Stomach (tissue), 4 donors: ENCODE data around the gene XRCC6.

Experiments used
- POLR2A ChIP-seq, 4 donors: fragments of 450-650 bp; IDR thresholded peaks; one replicate each; pipeline ENCODE4 v1.6.1; 2016; ENCODE audit warnings: antibody characterized with exemption in 4 of 4, control low read depth in 2 of 4, mild to moderate bottlenecking in 1 of 4, moderate library complexity in 1 of 4
- TF ChIP-seq, protein P1 (sequence below), 7 experiments: fragments of 450-650 bp in 4 of 7; fragments of 200-600 bp in 3 of 7; sonication (generic) in 3 of 7; IDR thresholded peaks; one replicate each; pipeline ENCODE4 v1.5.1; 2016 to 2019; ENCODE audit warnings: antibody characterized with exemption in 7 of 7, control low read depth in 2 of 7, mild to moderate bottlenecking in 1 of 7

DNA sequence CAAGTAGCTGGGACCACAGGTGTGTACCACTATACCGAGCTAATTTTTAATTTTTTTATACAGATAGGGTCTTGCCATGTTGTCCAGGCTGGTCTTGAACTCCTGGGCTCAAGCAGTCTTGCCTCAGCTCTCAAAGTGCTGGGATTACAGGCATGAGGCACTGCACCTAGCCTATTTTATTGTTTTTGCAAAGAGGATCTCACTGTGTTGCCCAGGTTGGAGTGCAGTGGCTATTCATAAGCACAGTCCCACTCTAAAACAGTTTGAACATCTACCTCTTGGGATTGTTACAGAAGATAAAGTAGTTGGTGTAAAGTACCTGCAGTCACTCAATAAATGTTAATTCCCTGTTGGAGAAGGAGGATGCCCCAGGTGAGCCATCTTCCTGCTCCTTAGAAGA lies 29.1 kb downstream of the XRCC6 start:
- TF ChIP-seq, protein P1, sequence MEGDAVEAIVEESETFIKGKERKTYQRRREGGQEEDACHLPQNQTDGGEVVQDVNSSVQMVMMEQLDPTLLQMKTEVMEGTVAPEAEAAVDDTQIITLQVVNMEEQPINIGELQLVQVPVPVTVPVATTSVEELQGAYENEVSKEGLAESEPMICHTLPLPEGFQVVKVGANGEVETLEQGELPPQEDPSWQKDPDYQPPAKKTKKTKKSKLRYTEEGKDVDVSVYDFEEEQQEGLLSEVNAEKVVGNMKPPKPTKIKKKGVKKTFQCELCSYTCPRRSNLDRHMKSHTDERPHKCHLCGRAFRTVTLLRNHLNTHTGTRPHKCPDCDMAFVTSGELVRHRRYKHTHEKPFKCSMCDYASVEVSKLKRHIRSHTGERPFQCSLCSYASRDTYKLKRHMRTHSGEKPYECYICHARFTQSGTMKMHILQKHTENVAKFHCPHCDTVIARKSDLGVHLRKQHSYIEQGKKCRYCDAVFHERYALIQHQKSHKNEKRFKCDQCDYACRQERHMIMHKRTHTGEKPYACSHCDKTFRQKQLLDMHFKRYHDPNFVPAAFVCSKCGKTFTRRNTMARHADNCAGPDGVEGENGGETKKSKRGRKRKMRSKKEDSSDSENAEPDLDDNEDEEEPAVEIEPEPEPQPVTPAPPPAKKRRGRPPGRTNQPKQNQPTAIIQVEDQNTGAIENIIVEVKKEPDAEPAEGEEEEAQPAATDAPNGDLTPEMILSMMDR (IDR thresholded peaks at IDR 0.05), result no peak
- no peak for TF ChIP-seq POLR2A (IDR thresholded peaks at IDR 0.05)
